ENCODE data around the gene INPP5A.

Gene INPP5A

DNA sequence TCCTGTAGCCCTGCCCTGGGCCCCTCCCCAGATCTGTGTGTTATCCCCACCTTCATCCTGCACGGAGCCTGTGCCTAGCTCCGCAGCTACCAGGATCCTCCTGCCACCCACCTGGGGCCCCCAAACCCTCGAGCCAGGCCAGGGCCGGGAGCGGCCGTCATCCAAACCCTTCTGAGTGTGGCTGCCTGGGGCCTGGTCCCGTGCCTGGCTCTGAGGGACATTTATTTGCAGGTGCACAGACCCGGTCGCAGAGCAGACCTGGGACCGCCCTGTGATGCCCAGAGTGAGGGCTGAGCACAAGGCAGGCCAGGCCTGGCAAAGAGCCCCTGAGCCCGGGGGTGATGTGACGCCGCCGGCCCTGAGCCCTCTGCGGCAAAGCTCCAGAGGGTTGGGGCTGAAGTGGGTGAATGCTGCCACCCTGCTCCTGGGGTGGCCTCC is 27.4 kb upstream of the INPP5A start:
- Histone ChIP-seq H3K79me2 (ENCODE audit: control insufficient read depth, insufficient read depth, low read length, poor library complexity) (no peaks in the 10 kb centered on the region), H3K4me2 (ENCODE audit: low read length) (no peak overlapping the region), H2AFZ (ENCODE audit: insufficient read depth, low read length, poor library complexity) (no peak overlapping the region), H3K4me3 (ENCODE audit: low read depth, low read length) (no peak overlapping the region), H3K4ac (ENCODE audit: low read depth, low read length) (no peak overlapping the region), H3K4me1 (ENCODE audit: control insufficient read depth in 1 of 2, insufficient read depth in 2 of 2, low read length in 2 of 2) (peaks cover 4 to 5% of the 10 kb centered on the region in 2 experiments), H3K14ac (ENCODE audit: low read length) (no peak overlapping the region), H4K8ac (ENCODE audit: low read depth, low read length) (no peak overlapping the region), H4K12ac (ENCODE audit: low read depth, low read length) (no peak overlapping the region), H3K79me1 (ENCODE audit: low read length) (no peaks in the 10 kb centered on the region), H3K27ac (ENCODE audit: low read depth, low read length) (no peak overlapping the region), H2BK120ac (ENCODE audit: insufficient read depth, low read length, poor library complexity) (no peak overlapping the region), H2BK5ac (ENCODE audit: low read depth, low read length, poor library complexity) (no peak overlapping the region), H3K36me3 (ENCODE audit: control insufficient read depth in 1 of 2, insufficient read depth in 2 of 2, low read length in 2 of 2) (no peaks in the 10 kb centered on the region), H3K18ac (ENCODE audit: low read length) (no peak overlapping the region), H3K23ac (ENCODE audit: low read length) (no peak overlapping the region), H3K9ac (ENCODE audit: low read length) (no peak overlapping the region), H3K27me3 (ENCODE audit: insufficient read depth, low read length) (no peaks in the 10 kb centered on the region), H2AK5ac (ENCODE audit: low read length) (no peak overlapping the region), H2BK12ac (ENCODE audit: low read length) (no peak overlapping the region), H4K91ac (ENCODE audit: low read depth, low read length) (no peak overlapping the region), H3K9me3 (ENCODE audit: insufficient read depth, low read depth, low read length) (peaks cover 6% of the 10 kb centered on the region)
- WGBS (ENCODE audit: extremely low coverage, insufficient coverage, insufficient read length) = no CpG with 5 or more reads among the region's 15 CpGs
- no peak for DNase-seq

DNA sequence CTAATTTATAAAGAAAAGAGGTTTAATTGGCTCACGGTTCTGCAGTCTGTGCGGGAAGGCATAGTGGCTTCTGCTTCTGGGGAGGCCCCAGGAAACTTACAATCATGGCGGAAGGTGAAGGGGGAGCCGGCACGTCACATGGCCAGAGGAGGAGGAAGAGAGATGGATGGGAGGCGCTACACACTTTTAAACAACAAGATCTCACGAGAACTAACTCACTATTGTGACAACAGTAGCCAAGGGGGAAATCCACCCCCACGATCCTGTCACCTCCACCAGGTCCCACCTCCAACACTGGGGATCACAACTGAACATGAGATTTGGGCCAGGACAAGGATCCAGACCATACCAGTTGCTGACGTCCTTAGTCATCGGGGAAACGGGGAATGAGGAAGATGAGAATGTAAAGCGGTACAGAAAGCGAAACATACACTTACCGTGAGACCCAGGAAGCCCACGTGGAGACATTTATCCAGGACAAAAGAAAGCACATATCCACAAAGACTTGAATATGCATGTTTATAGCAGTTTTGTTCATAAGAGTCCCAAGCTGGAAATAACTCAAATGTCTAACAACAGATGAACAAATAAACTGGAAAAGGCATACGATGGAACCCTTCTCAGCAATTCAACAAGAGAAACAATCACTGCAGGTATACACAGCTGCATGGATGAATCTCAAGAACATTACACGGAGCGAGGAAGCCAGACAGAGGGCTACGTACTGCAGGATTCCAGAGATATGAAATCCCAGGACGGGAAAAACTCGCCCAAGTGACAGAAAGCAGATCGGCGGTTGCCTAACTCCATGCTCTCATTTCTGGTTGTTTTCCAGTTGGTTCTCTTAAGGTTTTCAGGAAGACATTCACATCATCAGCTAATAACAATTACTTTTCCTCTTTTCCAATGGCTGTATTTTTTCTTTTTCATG is 26.2 kb upstream of the INPP5A start:
- no peak overlapping the region for H3K23ac ChIP-seq (ENCODE audit: low read length)
- no peak overlapping the region for H3K14ac ChIP-seq (ENCODE audit: low read length)
- H4K91ac ChIP-seq (ENCODE audit: low read depth, low read length) = no peak overlapping the region
- H4K12ac ChIP-seq (ENCODE audit: low read depth, low read length) = no peak overlapping the region
- H3K79me2 ChIP-seq (ENCODE audit: control insufficient read depth, insufficient read depth, low read length, poor library complexity) = no peaks in the 10 kb centered on the region
- no peak overlapping the region for H3K4ac ChIP-seq (ENCODE audit: low read depth, low read length)
- WGBS (ENCODE audit: extremely low coverage, insufficient coverage, insufficient read length) = no CpG with 5 or more reads among the region's 23 CpGs
- no peaks in the 10 kb centered on the region for H3K36me3 ChIP-seq (ENCODE audit: control insufficient read depth in 1 of 2, insufficient read depth in 2 of 2, low read length in 2 of 2)
- DNase-seq = peak in 1 of 2 donors; percentile 25
- peaks cover 4% of the 10 kb centered on the region for H3K9me3 ChIP-seq (ENCODE audit: insufficient read depth, low read depth, low read length)
- no peaks in the 10 kb centered on the region for H3K79me1 ChIP-seq (ENCODE audit: low read length)
- no peak overlapping the region for H3K4me3 ChIP-seq (ENCODE audit: low read depth, low read length)
- peaks cover 5 to 6% of the 10 kb centered on the region in 2 experiments for H3K4me1 ChIP-seq (ENCODE audit: control insufficient read depth in 1 of 2, insufficient read depth in 2 of 2, low read length in 2 of 2)
- H2AFZ ChIP-seq (ENCODE audit: insufficient read depth, low read length, poor library complexity) = no peak overlapping the region
- no peak overlapping the region for H3K27ac ChIP-seq (ENCODE audit: low read depth, low read length)
- H2BK120ac ChIP-seq (ENCODE audit: insufficient read depth, low read length, poor library complexity) = no peak overlapping the region
- peak overlapping the region; percentile 45 for H3K9ac ChIP-seq (ENCODE audit: low read length)
- H2BK12ac ChIP-seq (ENCODE audit: low read length) = no peak overlapping the region
- H3K18ac ChIP-seq (ENCODE audit: low read length) = no peak overlapping the region
- H2AK5ac ChIP-seq (ENCODE audit: low read length) = no peak overlapping the region
- H4K8ac ChIP-seq (ENCODE audit: low read depth, low read length) = no peak overlapping the region
- no peak overlapping the region for H2BK5ac ChIP-seq (ENCODE audit: low read depth, low read length, poor library complexity)
- no peaks in the 10 kb centered on the region for H3K27me3 ChIP-seq (ENCODE audit: insufficient read depth, low read length)
- H3K4me2 ChIP-seq (ENCODE audit: low read length) = no peak overlapping the region

DNA sequence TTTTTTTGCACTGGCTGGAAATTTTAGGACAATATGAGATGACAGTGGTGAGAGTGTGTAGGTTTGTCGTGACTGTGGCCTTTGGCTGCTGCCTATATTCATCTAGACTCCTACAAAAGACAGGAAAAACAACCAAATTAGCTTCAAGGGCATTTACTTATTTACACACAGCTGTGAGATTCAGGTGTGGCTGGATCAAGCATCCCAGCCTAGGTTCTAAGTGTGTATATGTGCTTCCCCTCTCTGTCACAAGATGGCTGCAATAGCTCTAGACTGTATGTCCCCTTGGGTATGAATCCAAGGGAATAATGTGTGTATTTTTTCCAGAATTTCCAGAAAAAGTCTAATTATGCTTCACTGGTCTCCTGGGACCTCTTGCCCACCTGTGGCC is 25.5 kb upstream of the INPP5A start:
- no peak overlapping the region for H2BK5ac ChIP-seq (ENCODE audit: low read depth, low read length, poor library complexity)
- H3K79me2 ChIP-seq (ENCODE audit: control insufficient read depth, insufficient read depth, low read length, poor library complexity) = no peaks in the 10 kb centered on the region
- H2AK5ac ChIP-seq (ENCODE audit: low read length) = no peak overlapping the region
- no peak overlapping the region for H2BK120ac ChIP-seq (ENCODE audit: insufficient read depth, low read length, poor library complexity)
- no CpG with 5 or more reads among the region's 1 CpG for WGBS (ENCODE audit: extremely low coverage, insufficient coverage, insufficient read length)
- peaks cover 3% of the 10 kb centered on the region for H3K79me1 ChIP-seq (ENCODE audit: low read length)
- H3K4ac ChIP-seq (ENCODE audit: low read depth, low read length) = no peak overlapping the region
- H3K9ac ChIP-seq (ENCODE audit: low read length) = no peak overlapping the region
- H4K12ac ChIP-seq (ENCODE audit: low read depth, low read length) = no peak overlapping the region
- no peak overlapping the region for H2AFZ ChIP-seq (ENCODE audit: insufficient read depth, low read length, poor library complexity)
- no peak overlapping the region for H2BK12ac ChIP-seq (ENCODE audit: low read length)
- no peak overlapping the region for H3K4me3 ChIP-seq (ENCODE audit: low read depth, low read length)
- no peak overlapping the region for H4K91ac ChIP-seq (ENCODE audit: low read depth, low read length)
- H3K4me2 ChIP-seq (ENCODE audit: low read length) = no peak overlapping the region
- no peak overlapping the region for H3K18ac ChIP-seq (ENCODE audit: low read length)
- H4K8ac ChIP-seq (ENCODE audit: low read depth, low read length) = no peak overlapping the region
- no peak overlapping the region for H3K23ac ChIP-seq (ENCODE audit: low read length)
- H3K14ac ChIP-seq (ENCODE audit: low read length) = no peak overlapping the region
- peaks cover 2% of the 10 kb centered on the region for H3K9me3 ChIP-seq (ENCODE audit: insufficient read depth, low read depth, low read length)
- H3K27ac ChIP-seq (ENCODE audit: low read depth, low read length) = no peak overlapping the region
- no peaks in the 10 kb centered on the region for H3K27me3 ChIP-seq (ENCODE audit: insufficient read depth, low read length)
- H3K36me3 ChIP-seq (ENCODE audit: control insufficient read depth in 1 of 2, insufficient read depth in 2 of 2, low read length in 2 of 2) = no peaks in the 10 kb centered on the region
- H3K4me1 ChIP-seq (ENCODE audit: control insufficient read depth in 1 of 2, insufficient read depth in 2 of 2, low read length in 2 of 2) = peaks cover 10 to 12% of the 10 kb centered on the region in 2 experiments
- DNase-seq = no peak

DNA sequence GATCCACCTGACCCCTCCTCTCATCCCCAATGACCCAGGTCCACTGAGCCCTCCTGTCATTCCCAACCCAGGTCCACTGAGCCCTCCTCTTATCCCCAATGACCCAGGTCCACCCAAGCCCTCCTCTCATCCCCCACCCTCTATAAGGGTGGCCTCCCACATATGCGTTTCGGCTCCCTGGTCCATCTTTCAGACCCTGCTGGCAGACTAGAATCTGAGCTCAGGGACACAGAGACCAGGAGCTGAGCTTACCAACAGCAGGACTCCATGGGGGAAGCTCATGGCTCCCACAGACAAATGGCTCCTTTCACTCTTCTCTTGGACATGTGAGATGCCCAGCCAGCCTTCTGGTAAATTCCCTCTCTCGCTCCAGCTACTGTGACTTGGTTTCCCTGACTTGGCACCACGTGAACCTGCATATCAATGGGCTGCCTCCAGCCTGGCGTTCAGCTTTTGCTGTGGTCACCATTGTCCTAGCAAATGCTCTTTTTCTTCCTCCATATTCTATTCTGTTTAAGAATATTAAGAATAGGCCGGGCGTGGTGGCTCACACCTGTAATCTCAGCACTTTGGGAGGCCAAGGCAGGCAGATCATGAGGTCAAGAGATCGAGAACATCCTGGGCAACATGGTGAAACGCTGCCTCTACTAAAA is 24.8 kb upstream of the INPP5A start:
- Histone ChIP-seq H4K8ac (ENCODE audit: low read depth, low read length) (no peak overlapping the region), H3K79me2 (ENCODE audit: control insufficient read depth, insufficient read depth, low read length, poor library complexity) (no peaks in the 10 kb centered on the region), H3K27me3 (ENCODE audit: insufficient read depth, low read length) (no peaks in the 10 kb centered on the region), H3K14ac (ENCODE audit: low read length) (no peak overlapping the region), H3K18ac (ENCODE audit: low read length) (no peak overlapping the region), H2BK5ac (ENCODE audit: low read depth, low read length, poor library complexity) (no peak overlapping the region), H3K27ac (ENCODE audit: low read depth, low read length) (no peak overlapping the region), H4K91ac (ENCODE audit: low read depth, low read length) (no peak overlapping the region), H3K4ac (ENCODE audit: low read depth, low read length) (no peak overlapping the region), H3K9me3 (ENCODE audit: insufficient read depth, low read depth, low read length) (no peaks in the 10 kb centered on the region), H3K36me3 (ENCODE audit: control insufficient read depth in 1 of 2, insufficient read depth in 2 of 2, low read length in 2 of 2) (no peaks in the 10 kb centered on the region), H3K4me2 (ENCODE audit: low read length) (no peak overlapping the region), H4K12ac (ENCODE audit: low read depth, low read length) (no peak overlapping the region), H2BK120ac (ENCODE audit: insufficient read depth, low read length, poor library complexity) (no peak overlapping the region), H2BK12ac (ENCODE audit: low read length) (no peak overlapping the region), H3K4me1 (ENCODE audit: control insufficient read depth in 1 of 2, insufficient read depth in 2 of 2, low read length in 2 of 2) (peaks cover 17 to 18% of the 10 kb centered on the region in 2 experiments), H2AK5ac (ENCODE audit: low read length) (no peak overlapping the region), H3K9ac (ENCODE audit: low read length) (no peak overlapping the region), H3K79me1 (ENCODE audit: low read length) (peaks cover 10% of the 10 kb centered on the region), H3K4me3 (ENCODE audit: low read depth, low read length) (no peak overlapping the region), H3K23ac (ENCODE audit: low read length) (no peak overlapping the region), H2AFZ (ENCODE audit: insufficient read depth, low read length, poor library complexity) (no peak overlapping the region)
- no CpG with 5 or more reads among the region's 9 CpGs for WGBS (ENCODE audit: extremely low coverage, insufficient coverage, insufficient read length)
- no peak for DNase-seq
